Measurements from ENCODE around the gene OSER1. TPM values are rescaled to one million over a fixed set of nuclear protein-coding genes. Genes with fewer than 3 reads are reported as not detected.
A peak's percentile ranks its signal among the peaks of the same experiment; 100 is the strongest.

OSER1 gene
- total and polyA plus RNA-seq, 9 of the 15 experiments (the other 6 are each of a cell fraction or from before 2014, with no cell fraction given): 15.5 to 57.3 (median 19.9) TPM

- TF ChIP-seq CHD7 (IDR thresholded peaks at IDR 0.05; ENCODE audit: low read depth, low read length) (no peak), TSHZ1 (CRISPR knock-in tag; IDR thresholded peaks at IDR 0.05) (no peak), SPI1 (IDR thresholded peaks at IDR 0.05; ENCODE audit: borderline replicate concordance, low read depth, low read length) (no peak), NFE2 (IDR thresholded peaks at IDR 0.05; ENCODE audit: low read depth) (peak; percentile 92), E2F4 (CRISPR knock-in tag; IDR thresholded peaks at IDR 0.05; ENCODE audit: low read depth) (no peak), ZBTB43 (CRISPR knock-in tag; IDR thresholded peaks at IDR 0.05) (no peak), MYBL2 (IDR thresholded peaks at IDR 0.05; ENCODE audit: low read depth) (no peak), MYBL2 (CRISPR knock-in tag; IDR thresholded peaks at IDR 0.05; ENCODE audit: borderline replicate concordance) (no peak), YBX1 (IDR thresholded peaks at IDR 0.05) (no peak), ARID2 (IDR thresholded peaks at IDR 0.05) (no peak)
Observed at GRCh38 chr20:44204156-44204831, 6.3 kb downstream of the OSER1 start (continued).
